NCI-H2107 treated with DMSO at 0.1 percent for 48 hours (cell line): ENCODE results near the gene RRAS.

Experiments
- DNase-seq: peaks from one replicate; lab custom pipeline; 2025; ENCODE audit not compliant: unreplicated experiment; lab: John Stamatoyannopoulos, UW

Gene RRAS

DNA sequence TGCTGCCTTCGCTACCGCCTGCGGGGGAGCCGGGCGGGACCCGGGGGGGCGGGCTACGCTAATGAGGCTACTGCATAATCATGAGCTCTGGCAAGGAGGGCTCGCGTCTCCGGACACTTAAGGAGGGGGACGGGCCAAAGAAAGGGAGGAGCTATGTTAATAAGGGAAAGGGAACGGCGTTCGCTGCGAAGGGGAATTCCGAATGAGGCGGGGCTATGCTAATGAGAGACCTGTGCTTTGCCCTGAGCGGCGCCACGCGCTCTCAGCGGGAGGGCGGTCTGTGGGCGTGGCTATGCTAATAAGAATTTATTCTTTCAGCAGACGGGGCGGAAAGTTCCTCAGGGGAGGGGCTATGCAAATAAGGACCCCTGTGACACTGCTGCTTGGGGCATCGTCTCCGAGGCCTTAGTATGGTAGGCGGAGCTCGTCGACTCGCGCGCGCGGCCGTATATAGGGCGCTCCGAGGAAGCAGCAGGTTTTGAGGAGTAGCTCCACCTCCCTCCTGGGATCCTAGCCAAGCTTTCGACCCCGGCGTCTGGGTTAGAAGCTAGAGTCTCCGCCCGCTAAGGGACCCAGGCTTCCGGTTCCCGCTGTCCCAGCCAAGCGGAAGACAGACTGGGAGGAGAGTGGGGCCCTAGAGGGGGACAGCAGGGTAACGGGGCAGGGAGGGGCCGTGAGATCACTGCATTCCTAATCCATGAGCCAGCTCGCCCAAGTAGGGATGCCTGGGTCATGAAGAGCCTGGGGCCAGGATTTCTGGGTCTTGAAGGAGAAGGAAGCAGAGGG is at the start of gene RRAS:
TSS of gene RRAS (minus strand) at position 31 of the 786 bp plus-strand sequence. CDS start 45 bp downstream, outside the sequence.
- peak; percentile 99 for DNase-seq

DNA sequence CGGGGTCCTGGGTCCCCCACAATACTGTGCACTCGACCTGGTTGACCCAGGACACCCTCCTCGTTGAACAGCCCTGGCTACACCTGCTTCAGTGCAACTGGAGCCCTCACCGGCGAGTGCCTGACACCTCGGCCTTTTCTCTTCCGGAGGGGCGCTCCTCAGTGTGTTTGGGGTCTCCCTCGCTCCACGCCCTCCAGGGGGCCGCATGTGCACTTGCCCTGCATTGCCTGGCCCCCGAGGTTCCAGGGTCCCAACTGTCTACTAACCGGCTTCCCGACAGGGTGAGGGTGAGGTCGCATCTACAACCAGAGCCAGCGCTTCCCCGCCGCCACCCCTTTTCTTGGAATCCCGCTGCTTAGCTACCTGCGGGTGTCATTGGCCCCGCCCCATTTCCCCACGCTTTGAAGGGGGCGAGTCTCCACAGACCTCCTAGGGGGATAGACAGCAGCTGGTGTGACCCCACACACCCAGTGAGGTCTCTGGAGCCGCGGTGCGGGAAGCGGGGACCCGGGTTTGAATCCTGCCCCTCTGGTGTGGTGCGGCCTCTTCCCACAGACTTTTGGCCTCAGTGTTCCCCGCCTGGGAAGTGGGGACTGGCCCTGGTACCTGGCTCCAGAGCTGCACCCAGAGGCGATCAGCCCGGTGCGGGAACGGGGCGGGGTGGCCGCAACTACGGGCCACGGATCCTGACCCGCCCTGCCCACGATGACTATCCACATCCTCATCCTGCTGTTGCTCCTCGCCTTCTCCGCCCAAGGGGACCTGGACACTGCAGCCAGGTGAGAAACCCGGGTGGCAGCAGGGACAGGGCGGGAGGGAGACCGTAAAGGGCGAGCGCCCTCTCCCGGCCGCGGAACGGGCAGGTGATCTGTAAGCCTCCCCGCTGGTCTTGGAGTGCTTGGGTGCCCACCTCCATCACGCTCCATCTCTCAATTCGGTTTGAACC is 49.5 kb upstream of the RRAS start, which contains the start of gene ADM5:
TSS of gene ADM5 (plus strand) at position 462 of the 946 bp plus-strand sequence. CDS start at position 706, 244 bp downstream.
- DNase-seq = peak; percentile 42

DNA sequence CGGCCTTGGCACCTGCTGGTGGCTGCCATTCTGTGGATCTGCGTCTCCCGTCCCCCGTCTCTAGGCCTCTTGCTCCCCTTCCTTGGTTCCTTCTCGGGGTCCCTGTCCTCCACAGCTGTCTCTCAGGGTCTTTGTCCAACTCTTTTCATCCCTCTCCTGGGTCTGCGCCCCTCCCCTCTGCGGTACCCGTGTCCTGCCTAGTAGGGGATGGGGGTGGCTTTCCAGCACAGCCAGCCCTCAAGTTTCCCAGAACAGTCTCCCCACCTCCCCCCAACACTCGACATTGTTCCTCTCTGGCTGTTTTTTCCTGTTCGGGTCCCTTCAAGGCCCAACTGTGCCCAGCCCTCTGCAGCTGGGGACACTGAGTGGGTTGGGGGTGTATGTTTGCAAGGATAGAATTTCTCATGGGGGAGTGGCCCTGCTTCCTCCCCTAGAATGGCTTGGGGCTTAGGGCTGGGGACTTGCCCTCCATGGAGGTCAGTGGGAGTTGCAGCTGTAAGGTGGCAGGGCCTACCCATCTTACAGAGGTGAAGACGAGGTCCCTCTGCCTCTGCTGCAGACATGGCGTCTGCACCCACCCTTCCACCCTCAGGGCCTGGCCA is 48.7 kb upstream of the RRAS start:
- DNase-seq = no peak

DNA sequence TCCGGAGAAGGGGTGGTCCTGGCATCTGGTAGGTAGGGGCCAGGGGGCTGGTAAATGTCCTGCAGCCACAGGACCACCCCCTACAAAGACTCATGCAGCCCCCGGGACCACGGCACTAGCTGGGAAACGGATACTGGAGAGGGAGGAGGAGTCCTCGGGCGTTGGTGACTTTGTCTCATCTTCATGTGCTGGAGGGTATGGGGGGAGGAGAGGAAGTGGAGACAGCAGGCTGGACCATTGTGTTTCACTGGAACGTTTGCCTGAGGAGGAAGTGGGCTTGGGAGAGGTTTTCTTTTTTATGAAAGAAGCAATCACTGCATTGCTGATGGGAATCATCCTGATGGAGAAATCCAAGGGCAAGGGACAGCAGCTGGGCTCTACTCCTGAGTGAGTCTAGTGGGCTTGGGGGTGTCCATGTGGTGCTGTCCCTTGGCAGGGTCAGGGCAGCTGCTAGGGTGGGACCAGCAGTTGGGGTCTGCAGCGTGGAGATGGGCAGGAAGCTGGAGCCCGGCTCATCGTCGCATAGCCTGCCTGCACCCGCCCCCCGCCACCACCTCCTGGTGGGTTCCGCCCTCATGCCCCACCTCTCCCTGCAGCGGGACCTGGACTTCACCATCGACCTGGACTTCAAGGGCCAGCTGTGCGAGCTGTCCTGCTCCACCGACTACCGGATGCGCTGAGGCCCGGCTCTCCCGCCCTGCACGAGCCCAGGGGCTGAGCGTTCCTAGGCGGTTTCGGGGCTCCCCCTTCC is 47.8 kb upstream of the RRAS start:
- DNase-seq = no peak

DNA sequence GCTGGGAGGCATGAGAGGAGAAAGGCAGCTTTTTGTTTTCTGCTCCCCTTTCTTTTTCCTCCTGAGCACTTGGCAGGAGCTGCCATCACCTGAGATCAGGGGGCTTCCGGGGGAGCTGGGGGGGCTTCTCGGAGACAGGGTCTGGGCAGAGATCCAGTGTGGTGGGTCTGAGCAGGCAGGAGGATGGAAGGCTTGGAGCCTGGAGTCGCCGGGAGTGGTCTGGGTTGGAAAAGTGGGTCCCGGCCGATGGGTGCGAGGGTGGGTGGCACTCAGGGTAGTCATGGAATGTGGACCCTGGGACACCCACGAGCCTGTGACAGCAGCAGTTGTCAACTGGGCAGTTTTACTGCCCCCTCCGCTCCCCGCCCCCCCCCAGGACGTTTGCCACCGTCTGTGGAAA is 47.2 kb upstream of the RRAS start:
- no peak for DNase-seq

DNA sequence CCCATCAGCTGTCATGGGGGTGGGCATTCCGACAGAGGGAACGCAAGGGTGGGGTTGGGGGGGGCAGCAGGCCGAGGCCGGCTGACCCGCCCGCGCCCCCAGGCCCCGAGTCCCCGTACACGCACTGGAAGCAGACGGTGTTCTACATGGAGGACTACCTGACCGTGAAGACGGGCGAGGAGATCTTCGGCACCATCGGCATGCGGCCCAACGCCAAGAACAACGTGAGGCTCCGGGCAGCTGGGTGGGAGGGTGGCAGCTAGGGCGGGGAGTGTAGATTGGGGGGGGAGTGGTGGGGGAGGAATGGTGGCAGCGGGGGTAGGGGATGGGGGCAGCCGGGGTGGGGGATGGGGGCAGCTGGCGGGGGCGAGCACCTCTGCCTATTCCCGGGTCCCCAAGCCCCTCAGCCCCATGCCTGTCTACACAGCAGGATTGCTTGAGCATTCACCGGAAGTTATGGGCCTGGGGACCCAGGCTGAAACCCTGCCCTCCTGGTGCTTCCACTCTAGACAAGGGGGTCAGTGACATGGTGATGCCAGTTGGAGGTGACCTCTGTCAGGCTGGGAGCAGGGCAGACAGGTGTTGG is 46.7 kb upstream of the RRAS start:
- DNase-seq = no peak

DNA sequence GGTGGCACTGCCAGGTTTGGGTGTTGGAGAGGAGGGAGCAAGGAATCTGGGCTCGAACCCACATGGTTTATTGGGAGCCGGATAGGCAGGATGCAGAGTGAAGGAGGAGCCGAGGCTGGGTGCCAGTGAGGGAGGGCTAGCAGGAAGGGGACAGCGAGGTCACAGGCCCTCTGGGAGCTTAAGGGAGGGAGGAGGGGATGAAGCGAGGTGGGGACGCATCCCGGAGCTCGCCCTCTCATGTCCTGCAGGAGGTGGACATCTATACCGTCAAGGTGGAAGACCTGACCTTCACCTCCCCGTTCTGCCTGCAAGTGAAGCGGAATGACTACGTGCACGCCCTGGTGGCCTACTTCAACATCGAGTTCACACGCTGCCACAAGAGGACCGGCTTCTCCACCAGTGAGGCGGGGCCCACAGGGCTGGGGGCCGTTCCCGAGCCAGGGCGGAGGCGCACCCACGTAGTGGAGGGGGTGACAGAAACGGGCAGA is 45.9 kb upstream of the RRAS start:
- DNase-seq = no peak

DNA sequence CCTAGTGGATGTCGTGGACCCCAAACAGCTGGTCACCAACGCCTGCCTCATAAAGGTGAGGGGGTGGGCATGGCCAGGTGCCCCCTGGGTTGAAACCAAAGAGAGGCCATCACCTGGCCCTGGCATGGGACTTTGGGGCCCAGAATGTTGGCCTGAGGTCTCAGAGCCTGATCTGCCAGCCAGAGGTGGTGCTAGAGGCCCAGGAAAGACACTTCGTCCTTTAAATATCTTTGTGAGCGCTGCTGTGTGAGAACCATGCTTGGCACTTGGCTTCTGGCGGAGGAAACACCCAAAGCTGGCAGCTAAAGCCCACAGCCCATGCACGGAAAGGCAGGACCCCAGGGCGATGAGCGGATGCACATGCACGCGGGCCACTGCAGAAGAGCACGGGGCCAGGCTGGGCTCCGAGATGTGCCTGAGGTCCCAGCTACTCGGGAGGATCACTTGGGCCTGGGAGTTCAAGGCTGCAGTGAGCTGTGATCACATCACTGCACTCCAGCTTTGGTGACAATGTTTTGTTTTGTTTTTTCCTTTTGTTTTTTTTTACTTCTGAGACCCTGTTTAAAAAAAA is 45.1 kb upstream of the RRAS start:
- DNase-seq = no peak

DNA sequence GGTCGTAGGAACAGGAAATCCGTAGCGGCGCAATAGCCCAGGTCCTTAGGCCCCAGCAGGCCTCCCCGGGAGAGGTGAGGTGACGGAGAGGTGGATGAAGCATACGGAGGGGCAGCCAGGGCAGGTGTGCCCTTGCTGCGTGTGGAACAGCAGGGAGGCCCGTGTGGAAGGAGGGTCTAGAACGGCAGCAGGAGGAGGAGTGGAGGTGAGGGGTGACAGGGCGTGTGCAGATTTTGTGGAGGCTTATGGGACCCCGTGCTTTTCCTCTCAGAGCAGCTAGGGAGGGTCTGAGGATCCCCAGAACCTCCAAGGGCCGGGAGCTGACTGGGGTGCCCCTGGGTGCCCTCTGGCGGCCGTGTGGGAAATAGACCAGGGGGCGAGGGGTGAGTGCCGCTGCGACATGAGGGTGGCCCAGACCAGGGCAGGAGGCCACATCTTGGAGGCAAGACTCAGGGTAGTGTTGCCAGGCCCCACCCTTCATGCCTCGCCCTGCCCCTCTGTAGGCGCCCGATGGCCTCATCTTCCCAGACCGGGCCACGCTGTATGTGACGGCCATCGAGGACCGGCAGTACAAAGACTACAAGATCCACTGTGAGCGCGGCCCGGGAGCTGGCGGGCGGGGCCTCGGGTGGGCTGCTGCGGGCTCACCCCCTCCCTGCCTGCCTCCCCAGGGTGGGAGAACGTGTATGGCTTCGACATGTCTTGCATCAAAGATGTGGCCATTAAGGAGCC is 44.5 kb upstream of the RRAS start:
- no peak for DNase-seq

DNA sequence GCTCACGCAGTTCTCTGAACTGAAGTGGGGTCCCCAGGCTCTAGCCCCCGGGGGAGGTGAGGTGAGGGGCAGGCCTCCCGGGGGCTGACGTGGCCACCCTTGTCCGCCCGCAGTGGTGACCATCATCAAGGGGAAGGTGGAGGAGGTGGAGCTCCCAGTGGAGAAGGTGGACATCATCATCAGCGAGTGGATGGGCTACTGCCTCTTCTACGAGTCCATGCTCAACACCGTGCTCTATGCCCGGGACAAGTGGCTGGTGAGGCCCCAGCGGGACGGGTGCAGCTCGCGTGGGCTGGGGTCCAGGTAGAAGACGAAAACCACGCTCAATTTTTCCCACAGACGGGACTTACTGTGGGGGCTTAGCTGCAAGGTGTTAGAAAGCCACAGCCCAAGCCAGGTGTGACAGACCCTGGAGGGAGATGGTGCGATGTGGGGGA is 43.9 kb upstream of the RRAS start:
- DNase-seq = no peak

DNA sequence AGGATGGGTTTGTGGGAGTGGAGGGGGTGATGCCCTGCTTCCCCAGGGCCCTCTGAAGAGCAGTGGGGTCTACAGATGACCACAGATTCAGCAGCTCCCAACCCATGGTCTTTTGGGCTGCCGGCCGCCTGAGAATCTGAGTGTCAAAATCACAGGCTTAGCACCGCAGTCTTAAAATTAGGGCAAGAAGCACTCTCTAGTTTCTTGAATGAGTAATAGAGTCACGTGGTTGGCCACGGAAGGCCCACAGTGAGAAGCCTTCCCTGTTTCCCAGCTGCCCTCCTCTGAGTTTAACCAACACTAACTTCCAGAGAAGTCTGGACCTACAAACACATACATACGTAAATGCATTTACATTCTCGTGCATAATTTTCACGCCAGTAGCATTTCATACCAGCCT is 42.3 kb upstream of the RRAS start:
- DNase-seq = no peak

DNA sequence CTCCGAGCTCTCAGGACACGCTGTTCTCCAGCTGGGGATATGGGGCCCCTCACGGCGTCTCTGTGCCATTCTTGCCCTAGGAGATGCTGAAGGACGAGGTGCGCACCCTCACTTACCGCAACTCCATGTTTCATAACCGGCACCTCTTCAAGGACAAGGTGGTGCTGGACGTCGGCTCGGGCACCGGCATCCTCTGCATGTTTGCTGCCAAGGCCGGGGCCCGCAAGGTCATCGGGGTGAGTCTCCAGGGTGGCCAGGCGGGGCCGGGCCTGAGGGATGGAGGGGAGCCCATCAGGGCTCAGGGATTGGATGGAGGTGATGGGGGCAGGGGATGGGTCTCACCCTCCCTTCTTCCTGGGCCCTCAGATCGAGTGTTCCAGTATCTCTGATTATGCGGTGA is 41.9 kb upstream of the RRAS start:
- no peak for DNase-seq

DNA sequence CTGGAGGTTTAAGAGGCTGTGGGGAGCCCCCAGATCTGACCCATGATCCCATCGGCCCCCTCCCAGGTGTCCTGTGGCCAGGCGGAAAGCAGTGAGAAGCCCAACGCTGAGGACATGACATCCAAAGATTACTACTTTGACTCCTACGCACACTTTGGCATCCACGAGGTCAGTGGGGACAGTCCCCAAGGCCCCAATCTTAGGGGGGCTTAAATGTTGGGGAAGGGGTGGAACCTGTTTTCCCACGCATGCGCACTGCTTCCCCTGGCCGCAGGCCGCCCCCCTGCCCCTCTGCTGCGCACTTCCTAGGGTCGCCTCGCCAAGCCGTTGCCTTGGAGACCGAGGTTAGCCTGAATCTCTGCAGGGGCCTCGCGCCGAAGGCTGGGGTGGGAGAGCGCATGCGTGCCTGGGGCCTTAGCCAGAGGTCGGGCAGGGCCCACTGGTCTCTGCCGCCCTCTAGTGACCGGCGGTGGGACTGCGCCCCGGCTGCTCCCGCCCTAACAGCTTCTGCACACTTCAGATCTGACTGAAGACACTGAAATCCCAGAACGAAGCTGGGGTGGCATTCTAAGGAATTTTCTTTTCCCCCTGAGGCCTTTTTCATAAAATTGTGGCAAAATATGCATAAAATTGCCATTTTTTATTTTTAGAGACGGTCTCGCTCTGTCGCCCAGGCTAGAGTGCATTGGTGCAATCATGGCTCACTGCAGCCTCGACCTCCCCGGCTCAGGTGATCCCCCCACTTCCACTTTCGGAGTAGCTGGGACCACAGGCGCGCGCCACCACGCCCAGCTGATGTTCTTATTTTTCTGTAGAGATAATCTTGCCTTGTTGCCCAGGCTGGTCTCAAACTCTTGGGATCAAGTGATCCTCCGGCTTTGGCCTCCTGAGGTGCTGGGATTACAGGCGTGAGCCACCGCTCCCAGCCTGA is 40.7 kb upstream of the RRAS start:
- DNase-seq = peak; percentile 83

DNA sequence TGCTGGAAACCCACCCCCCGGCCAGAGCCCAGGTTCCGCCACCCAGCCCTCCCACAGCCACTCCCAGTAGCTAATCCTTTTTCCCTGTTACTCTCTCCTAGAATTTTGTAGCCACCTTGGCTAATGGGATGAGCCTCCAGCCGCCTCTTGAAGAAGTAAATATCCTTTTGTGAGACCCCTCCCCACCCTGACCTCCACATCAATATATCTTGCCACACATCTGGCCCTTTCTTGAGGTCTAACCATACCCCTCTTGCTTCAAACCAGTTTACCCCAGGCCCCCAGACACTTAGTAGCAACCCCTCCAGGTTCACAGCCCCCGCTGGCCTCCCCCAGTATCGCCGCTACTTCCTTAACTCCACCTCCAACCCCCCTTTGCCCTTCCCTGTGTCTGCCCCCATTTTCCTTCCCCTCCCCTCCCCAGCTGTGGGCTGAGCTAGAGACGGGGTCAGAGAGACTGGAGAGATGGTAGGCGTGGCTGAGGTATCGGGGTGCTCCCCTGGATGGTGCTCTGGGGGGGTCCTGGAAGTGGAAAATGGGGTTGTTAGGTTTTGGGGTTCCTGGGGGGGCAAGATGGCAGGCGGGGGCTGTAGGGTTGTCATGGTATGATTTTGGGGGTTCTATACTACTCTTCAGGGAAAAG is 39.9 kb upstream of the RRAS start:
- DNase-seq = no peak

DNA sequence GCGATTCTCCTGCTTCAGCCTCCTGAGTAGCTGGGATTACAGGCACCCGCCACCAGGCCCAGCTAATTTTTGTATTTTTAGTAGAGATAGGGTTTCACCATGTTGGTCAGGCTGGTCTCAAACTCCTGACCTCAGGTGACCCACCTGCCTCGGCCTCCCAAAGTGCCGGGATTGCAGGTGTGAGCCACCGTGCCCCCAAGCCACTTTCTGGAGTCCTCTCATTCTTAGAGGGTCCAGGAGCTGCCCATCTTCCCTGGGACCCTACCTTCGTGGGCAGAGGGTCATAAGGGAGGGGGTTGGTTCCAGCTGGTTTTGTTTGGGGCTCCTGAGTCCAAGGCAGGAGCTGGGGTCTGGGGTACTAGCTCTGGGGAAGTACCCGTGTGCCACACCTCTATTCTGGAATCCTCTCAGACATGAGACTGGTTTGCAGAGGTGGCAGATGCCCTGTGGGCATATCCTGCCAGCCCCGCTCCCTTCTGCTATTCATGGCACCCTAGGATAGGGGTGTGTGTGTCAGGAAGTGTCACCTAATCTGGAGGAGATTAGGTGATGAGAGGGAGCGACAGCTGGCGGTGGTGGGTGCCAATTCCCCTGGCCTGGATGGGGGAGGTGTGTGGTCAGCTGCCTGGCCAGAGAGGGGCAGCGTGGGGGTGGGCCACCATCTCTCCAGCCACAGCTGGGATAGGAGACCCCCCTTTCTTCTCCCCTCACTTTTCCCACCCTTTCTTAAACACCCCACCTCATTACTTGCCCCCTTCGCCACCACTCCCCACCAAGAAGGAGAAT is 39.2 kb upstream of the RRAS start:
- DNase-seq = no peak

DNA sequence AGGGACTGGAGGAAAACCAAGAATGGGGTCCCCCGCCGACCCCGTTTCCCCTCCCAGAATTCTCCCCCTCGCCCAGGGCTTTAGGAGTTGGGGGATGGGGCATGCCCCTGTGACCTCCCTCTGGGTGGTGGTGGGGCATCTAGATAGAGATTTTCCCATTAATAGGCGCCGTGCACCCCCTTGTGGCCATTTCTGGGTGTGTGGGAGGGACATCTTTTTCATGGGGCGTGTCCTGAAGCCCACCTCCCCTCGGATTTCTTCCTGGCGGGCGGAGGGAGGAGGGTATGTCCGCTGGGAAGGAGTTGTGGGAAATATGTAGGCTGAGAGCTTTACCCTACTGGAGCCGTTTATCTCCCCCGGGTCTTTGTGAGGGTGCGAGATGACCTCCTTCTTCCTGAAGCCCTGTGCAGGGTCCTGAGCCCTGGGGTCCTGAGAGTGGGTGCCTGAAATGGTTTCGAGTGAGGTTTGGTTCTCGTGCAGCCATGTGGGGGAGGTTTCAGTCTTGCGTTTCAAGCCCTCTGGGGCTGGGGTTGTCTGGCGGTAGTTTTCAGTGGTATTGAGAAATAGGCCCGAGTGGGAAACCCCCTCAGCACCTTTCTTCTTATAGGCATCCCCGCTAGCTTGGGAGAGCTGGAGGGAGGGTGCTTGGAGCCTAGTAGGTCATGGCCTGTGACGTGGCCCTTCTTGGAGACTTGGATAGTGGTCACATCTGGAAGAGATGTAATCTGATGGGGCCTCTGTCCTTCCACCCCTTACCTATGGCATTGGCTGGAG is 38.1 kb upstream of the RRAS start:
- peak; percentile 32 for DNase-seq
